ENCODE results near the gene PDXK.

The PDXK gene

GRCh38 chr21:43781846-43782245 lies 62.9 kb downstream of the PDXK start:
- no peak overlapping the region for H3K4me2 ChIP-seq (ENCODE audit: low read length)
- H3K36me3 ChIP-seq (ENCODE audit: control insufficient read depth, insufficient read depth, low read length): no peaks in the 10 kb centered on the region
- TF ChIP-seq CTCF (IDR thresholded peaks at IDR 0.05): no peak
- H3K9me3 ChIP-seq (ENCODE audit: control insufficient read depth, low read length): no peaks in the 10 kb centered on the region
- no peaks in the 10 kb centered on the region for H3K27me3 ChIP-seq (ENCODE audit: control insufficient read depth, insufficient read depth, low read length)
- no peaks in the 10 kb centered on the region for H3K4me1 ChIP-seq
- no peak overlapping the region for H3K9ac ChIP-seq
- H3K4me3 ChIP-seq (ENCODE audit: low read depth, low read length): no peak overlapping the region
- H3K79me2 ChIP-seq: no peaks in the 10 kb centered on the region
- no peak overlapping the region for H3K27ac ChIP-seq
- no peak overlapping the region for H2AFZ ChIP-seq

- H3K27ac ChIP-seq: no peak overlapping the region
- no peaks in the 10 kb centered on the region for H3K36me3 ChIP-seq (ENCODE audit: control insufficient read depth, insufficient read depth, low read length)
- H3K79me2 ChIP-seq: no peaks in the 10 kb centered on the region
- H3K4me1 ChIP-seq: no peaks in the 10 kb centered on the region
- no peak for TF ChIP-seq CTCF (IDR thresholded peaks at IDR 0.05)
- H3K9ac ChIP-seq: no peak overlapping the region
- H3K27me3 ChIP-seq (ENCODE audit: control insufficient read depth, insufficient read depth, low read length): no peaks in the 10 kb centered on the region
- H3K4me2 ChIP-seq (ENCODE audit: low read length): no peak overlapping the region
- H2AFZ ChIP-seq: no peak overlapping the region
- no peaks in the 10 kb centered on the region for H3K9me3 ChIP-seq (ENCODE audit: control insufficient read depth, low read length)
- H3K4me3 ChIP-seq (ENCODE audit: low read depth, low read length): no peak overlapping the region
Measured at GRCh38 chr21:43782431-43783097, 63.6 kb downstream of the PDXK start.

- Histone ChIP-seq H3K36me3 (ENCODE audit: control insufficient read depth, insufficient read depth, low read length) (no peaks in the 10 kb centered on the region), H3K79me2 (no peaks in the 10 kb centered on the region), H3K9me3 (ENCODE audit: control insufficient read depth, low read length) (no peaks in the 10 kb centered on the region), H3K27ac (no peak overlapping the region), H3K4me2 (ENCODE audit: low read length) (no peak overlapping the region), H3K9ac (no peak overlapping the region), H2AFZ (no peak overlapping the region), H3K4me1 (no peaks in the 10 kb centered on the region), H3K27me3 (ENCODE audit: control insufficient read depth, insufficient read depth, low read length) (no peaks in the 10 kb centered on the region), H3K4me3 (ENCODE audit: low read depth, low read length) (no peak overlapping the region)
- TF ChIP-seq CTCF (IDR thresholded peaks at IDR 0.05): no peak
Measured at GRCh38 chr21:43783098-43783700, 64.3 kb downstream of the PDXK start.

DNA sequence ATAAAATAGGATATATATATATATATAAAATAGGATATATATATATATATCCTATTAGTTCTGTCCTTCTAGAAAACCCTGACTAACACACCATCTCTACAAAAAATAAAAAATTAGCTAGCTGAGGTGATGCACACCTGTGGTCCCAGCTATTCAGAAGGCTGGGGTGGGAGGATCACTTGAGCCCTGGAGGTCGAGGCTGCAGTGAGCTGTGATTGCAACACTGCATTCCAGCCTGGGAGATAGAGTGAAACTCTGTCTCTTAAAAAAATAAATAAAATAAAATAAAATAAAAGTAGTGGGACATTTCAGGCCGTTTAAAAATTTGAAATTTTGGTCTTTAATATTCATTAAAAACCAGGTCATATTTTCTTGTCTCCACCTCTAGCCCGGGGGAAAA lies 66.2 kb downstream of the PDXK start:
- Histone ChIP-seq H3K36me3 (ENCODE audit: control insufficient read depth, insufficient read depth, low read length) (no peaks in the 10 kb centered on the region), H3K4me1 (no peaks in the 10 kb centered on the region), H3K9me3 (ENCODE audit: control insufficient read depth, low read length) (no peaks in the 10 kb centered on the region), H3K27me3 (ENCODE audit: control insufficient read depth, insufficient read depth, low read length) (no peaks in the 10 kb centered on the region), H3K4me2 (ENCODE audit: low read length) (no peak overlapping the region), H3K79me2 (no peaks in the 10 kb centered on the region), H2AFZ (no peak overlapping the region), H3K9ac (no peak overlapping the region), H3K27ac (no peak overlapping the region), H3K4me3 (ENCODE audit: low read depth, low read length) (no peak overlapping the region)
- no peak for TF ChIP-seq CTCF (IDR thresholded peaks at IDR 0.05)

DNA sequence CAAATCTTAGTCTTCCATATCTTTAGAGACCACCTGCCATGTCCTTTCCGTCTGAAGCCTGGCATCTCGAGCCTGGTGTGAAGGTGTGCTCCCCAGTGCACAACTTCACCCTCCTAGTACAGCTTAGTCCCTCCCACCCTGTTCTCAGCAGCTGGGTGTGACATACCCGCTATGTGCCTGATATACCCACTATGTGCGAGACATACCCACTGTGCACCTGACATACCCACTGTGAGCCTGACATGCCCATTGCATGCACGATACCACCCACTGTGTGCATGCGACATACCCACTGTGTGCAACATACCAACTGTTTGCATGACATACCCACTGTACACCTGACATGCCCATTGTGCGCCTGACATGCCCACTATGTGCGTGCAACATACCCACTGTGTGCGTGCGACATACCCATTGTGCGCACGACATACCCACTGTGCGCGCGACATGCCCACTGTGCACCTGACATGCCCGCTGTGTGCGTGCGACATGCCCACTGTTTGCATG lies 67.4 kb downstream of the PDXK start:
- Histone ChIP-seq H3K9me3 (ENCODE audit: control insufficient read depth, low read length) (no peaks in the 10 kb centered on the region), H3K4me1 (no peaks in the 10 kb centered on the region), H3K36me3 (ENCODE audit: control insufficient read depth, insufficient read depth, low read length) (no peaks in the 10 kb centered on the region), H3K79me2 (no peaks in the 10 kb centered on the region), H3K9ac (no peak overlapping the region), H2AFZ (no peak overlapping the region), H3K27me3 (ENCODE audit: control insufficient read depth, insufficient read depth, low read length) (no peaks in the 10 kb centered on the region), H3K4me3 (ENCODE audit: low read depth, low read length) (no peak overlapping the region), H3K4me2 (ENCODE audit: low read length) (no peak overlapping the region), H3K27ac (no peak overlapping the region)
- no peak for TF ChIP-seq CTCF (IDR thresholded peaks at IDR 0.05)

Data from parathyroid adenoma (tissue), 2 donors.